ENCODE results near the gene IFT22. TPM values are rescaled to one million over a fixed set of nuclear protein-coding genes. Genes with fewer than 3 reads are reported as not detected.
"Not testable (repeated sequence)": the region's sequence is repeated elsewhere in the genome, so short reads cannot be mapped to it uniquely, and the experiment has no call there.

IFT22 gene
- 7.0 TPM for total RNA-seq

DNA sequence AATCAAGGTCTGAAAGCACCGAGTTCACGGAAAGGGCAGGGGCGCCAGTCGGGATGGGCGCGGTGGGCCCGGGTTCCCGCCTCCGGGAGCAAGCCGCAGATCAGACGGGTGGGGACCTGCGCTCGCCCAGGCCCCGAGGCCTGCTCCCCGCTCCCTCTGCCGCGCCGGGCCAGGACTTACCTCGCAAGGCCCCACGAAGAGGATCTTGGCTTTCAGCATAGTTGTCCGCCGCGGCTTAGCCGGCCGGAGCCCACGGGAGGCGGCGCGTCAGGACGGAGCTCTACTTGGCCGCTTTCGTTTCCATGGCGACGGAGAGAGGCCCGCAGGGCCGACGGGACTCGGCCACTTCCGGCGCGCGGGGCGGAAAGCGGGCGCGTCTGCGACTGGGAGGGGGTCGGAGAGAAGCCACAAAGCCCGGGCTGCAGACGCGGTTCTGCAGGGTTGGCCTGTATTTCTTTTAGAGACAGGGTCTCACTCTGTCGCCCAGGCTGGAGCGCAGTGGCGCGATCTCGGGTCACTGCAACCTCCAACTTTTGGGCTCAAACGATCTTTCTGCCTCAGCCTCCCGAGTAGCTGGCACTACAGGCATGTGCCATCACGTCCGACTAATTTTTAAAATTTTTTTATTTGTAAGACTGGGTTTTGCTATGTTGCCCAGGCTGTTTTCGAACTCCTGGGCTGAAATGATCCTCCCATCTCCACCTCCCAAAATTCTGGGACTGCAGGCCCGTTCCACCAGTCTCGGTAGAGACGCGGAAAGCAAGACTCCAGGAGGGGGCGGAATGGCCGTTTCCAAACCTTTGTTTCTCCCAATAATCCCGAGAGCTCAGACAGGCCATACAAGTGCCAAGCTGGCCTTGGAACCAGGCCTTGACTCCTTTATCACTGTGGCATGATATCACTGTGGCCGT lies at the start of gene IFT22:
Gene IFT22 (minus strand): TSS at position 322 of the 911 bp plus-strand sequence. CDS start 103 bp downstream, at position 219.
- DNase-seq (ENCODE audit: low spot score) (peak; percentile 93), ATAC-seq (peak; percentile 96)

DNA sequence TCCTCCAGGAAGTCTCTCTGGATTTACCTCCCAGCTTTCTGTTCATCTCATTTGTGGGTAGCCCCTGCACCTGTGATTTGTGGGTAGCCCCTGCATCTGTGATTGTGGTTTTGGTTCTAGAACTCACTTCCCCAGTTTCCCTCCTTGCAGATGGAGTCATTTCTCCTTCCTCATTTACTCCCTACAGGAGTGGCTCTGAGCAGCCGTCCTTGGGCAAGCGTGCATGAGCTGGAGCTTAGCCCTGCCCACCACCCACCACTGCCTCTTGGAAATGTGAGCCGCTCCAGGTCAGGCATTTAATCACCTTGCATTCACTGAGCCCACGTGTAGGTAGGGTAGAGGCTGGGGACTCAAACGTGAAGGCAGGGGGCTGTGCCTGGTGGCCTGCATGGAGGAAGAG lies 49.2 kb upstream of the IFT22 start:
- DNase-seq (ENCODE audit: low spot score) (no peak), ATAC-seq (no peak)

GRCh38 chr7:101368422-101369165 lies 47.0 kb upstream of the IFT22 start:
- DNase-seq (ENCODE audit: low spot score) (no peak), ATAC-seq (no peak)

GRCh38 chr7:101367676-101368075 lies 46.1 kb upstream of the IFT22 start:
- no peak for ATAC-seq
- no peak for DNase-seq (ENCODE audit: low spot score)

DNA sequence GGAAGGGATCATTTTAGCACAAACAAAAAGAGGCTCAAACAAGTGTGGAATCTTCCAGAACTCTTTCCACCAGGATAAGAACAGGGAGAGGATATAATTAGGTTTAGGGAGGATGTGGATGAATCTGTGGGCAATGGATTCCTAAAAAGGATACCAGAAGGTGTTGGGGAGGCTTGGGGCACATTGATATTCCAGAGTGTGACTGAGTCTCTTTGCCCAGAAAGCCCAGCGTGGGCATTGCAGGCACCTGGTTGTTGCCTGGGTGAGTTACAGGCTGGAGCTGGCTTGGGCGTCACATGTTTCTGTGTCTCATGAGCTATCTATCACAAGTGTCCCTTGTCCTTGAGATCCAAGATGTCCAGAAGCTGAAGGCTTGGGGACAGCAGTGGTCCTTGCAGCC lies 44.3 kb upstream of the IFT22 start:
- DNase-seq (ENCODE audit: low spot score) (no peak), ATAC-seq (no peak)

GRCh38 chr7:101363734-101364374 lies 42.2 kb upstream of the IFT22 start:
- DNase-seq (ENCODE audit: low spot score), result peak; percentile 86
- peak; percentile 92 for ATAC-seq

GRCh38 chr7:101363196-101363733 lies 41.7 kb upstream of the IFT22 start:
- no peak for DNase-seq (ENCODE audit: low spot score)
- ATAC-seq, result peak; percentile 57

DNA sequence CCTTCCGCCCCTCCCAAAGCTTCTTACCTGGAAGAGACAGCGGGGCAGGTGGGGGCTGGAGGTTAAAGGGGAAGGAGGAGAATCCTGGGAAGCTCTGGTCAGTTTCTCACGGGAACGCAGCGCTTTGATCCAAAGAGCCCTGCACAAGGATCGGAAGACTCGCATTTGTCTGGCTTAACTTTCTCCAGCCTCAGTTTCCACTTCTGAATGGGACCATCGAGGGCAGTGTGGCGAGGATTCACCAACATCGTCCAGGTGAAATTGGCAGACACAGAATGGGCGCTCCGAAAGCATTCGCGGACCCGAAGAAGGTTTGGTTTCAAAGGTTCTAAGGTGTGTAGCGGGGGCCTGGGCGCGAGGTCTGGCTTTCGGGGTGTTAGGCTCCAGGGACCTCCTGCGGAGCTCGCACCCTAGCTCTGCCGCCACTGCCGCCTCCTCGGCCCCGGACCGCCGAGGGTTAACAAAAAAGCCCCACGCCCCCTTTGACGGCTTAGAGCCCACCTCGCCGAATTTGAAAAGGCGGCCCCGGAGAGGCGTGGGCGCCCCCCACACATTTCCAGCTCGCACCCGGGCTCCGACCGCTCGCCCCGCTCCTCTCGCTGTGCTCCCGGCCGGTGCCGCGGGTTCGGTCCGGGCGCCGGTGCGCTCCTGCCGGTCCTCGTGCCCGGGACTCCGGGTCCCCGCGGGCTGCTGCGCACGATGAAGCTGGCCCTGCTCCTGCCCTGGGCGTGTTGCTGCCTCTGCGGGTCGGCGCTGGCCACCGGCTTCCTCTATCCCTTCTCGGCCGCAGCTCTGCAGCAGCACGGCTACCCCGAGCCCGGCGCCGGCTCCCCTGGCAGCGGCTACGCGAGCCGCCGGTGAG lies 41.0 kb upstream of the IFT22 start, which contains the start of gene COL26A1:
Gene COL26A1 (plus strand): TSS at position 542 of the 862 bp plus-strand sequence. CDS start 158 bp downstream, at position 700.
- peak; percentile 66 for DNase-seq (ENCODE audit: low spot score)
- ATAC-seq, result peak; percentile 66

DNA sequence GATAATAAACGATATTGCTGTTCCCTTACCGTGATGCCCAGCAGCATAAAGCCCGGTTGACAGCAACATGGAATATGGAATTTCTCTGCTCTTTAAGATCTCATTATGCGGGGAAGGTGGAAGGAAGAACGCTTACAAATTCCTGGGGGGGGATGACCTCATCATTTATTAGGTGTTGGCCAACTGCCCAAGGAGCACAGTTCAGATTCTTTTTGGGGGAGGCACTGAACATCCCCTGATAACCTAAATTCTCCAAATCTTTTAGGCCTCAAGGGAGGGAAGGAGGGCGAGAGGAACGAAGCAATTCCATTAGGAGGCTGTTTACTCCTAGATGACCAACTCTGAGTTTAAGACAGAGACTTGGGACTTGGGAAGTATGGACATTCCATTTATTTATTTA lies 35.8 kb upstream of the IFT22 start:
- ATAC-seq, result no peak
- no peak for DNase-seq (ENCODE audit: low spot score)

- DNase-seq (ENCODE audit: low spot score) (no peak), ATAC-seq (no peak)
Measured at GRCh38 chr7:101352920-101353308, 31.3 kb upstream of the IFT22 start.

DNA sequence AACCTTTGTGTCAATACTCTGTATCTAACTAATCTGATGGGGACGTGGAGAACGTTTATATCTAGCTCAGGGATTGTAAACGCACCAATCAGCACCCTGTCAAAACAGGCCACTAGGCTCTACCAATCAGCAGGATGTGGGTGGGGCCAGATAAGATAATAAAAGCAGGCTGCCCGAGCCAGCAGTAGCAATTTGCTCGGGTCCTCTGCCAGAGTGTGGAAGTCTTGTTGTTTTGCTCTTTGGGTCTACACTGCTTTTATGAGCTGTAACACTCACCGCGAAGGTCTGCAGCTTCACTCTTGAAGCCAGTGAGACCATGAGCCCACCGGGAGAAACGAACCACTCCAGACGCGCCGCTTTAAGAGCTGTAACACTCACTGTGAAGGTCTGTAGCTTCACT lies 27.7 kb upstream of the IFT22 start:
- DNase-seq (ENCODE audit: low spot score); ATAC-seq: not testable (repeated sequence)

DNA sequence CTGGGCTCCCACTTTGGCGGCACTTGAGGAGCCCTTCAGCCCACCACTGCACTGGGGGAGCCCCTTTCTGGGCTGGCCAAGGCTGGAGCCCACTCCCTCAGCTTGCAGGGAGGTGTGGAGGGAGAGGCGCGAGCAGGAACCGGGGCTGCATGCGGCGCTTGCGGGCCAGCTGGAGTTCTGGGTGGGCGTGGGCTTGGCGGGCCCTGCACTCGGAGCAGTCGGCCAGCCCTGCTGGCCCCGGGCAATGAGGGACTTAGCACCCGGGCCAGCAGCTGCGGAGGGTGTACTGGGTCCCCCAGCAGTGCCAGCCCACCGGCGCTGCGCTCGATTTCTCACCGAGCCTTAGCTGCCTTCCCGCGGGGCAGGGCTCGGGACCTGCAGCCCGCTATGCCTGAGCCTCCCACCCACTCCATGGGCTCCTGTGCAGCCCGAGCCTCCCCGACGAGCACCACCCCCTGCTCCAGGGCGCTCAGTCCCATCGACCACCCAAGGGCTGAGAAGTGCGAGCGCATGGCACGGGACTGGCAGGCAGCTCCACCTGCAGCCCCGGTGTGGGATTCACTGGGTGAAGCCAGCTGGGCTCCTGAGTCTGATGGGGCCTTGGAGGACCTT lies 26.9 kb upstream of the IFT22 start:
- not testable (repeated sequence) for ATAC-seq; DNase-seq (ENCODE audit: low spot score)

GRCh38 chr7:101347477-101347876 lies 25.9 kb upstream of the IFT22 start:
- DNase-seq (ENCODE audit: low spot score) (no peak), ATAC-seq (no peak)

GRCh38 chr7:101342892-101343291 lies 21.3 kb upstream of the IFT22 start:
- DNase-seq (ENCODE audit: low spot score), result no peak
- ATAC-seq, result no peak

GRCh38 chr7:101340379-101340778 lies 18.8 kb upstream of the IFT22 start:
- ATAC-seq (no peak), DNase-seq (ENCODE audit: low spot score) (no peak)

DNA sequence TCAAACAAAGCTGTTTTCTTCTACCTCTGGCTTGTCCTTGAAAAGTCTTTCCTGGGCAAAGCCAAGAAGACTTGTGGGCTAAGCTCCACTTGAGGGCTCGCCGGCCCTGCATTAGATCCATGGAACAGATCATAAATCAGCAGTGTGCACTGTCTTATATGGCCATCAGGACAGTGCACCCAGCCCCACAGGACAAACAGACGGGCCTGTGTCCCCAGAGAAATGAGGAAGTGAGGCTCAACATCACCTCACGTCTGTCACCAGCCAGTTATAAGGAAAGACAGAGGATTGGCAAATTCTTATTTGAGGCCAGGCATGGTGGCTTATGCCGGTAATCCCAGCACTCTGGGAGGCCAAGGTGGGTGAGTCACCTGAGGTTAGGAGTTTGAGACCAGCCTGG lies 12.3 kb upstream of the IFT22 start:
- ATAC-seq, result no peak
- no peak for DNase-seq (ENCODE audit: low spot score)

- DNase-seq (ENCODE audit: low spot score) (no peak), ATAC-seq (no peak)
Measured at GRCh38 chr7:101332026-101332425, 10.4 kb upstream of the IFT22 start.

- ATAC-seq, result no peak
- no peak for DNase-seq (ENCODE audit: low spot score)
Measured at GRCh38 chr7:101330011-101330484, 8.4 kb upstream of the IFT22 start.

DNA sequence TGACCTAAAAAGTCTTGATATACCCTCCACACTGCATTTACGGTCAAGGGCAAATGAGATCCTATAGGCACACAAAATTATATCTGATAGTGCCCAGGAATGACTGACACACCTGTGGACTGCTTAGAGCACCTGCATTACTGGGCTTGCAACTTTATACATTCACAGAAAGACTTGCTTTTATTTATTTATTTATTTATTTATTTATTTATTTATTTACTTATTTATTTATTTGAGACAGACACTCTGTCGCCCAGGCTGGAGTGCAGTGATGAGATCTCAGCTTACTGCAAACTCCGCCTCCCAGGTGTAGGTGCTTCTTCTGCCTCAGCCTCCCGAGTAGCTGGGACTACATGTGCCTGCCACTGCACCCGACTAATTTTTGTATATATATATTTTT lies 6.5 kb upstream of the IFT22 start:
- DNase-seq (ENCODE audit: low spot score), result no peak
- no peak for ATAC-seq

DNA sequence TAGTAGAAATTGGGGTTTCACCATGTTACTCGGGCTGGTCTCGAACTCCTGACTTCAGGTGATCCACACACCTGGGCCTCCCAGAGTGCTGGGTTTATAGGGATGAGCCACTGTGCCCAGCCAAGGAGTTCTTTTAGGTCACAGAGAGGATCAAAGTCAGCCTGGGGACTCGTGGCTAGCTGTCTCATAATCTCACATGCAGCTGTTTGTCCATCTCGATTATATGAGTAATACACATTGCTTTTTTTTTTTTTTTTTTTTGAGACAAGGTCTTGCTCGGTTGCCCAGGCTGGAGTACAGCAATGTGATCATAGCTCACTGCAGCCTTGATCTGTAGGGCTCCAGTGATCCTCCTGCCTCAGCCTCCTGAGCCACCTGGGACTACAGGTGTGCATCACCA lies 2.2 kb downstream of the IFT22 start:
- ATAC-seq (no peak), DNase-seq (ENCODE audit: low spot score) (no peak)

Data from left lobe of liver (tissue), 2 donors.